ENCODE measurements around the gene ABHD13.

DNA sequence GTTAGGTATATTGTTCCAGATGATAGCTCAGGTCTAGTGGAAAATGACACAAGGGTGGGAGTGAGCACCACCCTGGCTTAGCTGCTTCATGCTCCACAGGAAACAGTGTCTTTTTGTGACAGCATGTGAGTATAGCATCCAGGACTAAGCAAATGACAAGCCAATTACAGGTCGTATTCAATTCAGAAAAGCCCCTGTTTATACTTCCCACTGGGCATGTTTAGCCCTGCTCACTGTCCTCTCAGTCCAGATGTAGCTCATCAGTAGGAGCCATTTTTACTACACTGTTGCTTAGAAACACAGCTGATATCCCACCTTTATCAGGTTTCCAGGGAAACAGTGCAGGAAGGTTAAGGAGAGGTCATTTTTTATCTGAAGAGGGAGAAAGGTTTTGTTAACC, 8.0 kb downstream of the ABHD13 start:
- TF ChIP-seq POLR2AphosphoS5 (IDR thresholded peaks at IDR 0.05; ENCODE audit: low read depth, low read length) (no peak), POLR2A (IDR thresholded peaks at IDR 0.05; ENCODE audit: low read depth, low read length) (no peak)
